HG03103 (cell line): ENCODE data around the gene PLP2.
"Not testable (repeated sequence)": the region's sequence is repeated elsewhere in the genome, so short reads cannot be mapped to it uniquely, and the experiment has no call there.

Experiments
- ATAC-seq: cut with Tn5 transposase; IDR thresholded peaks from one replicate; pipeline ENCODE4 v1.9.1; 2021; ENCODE audit warnings: low read depth; ENCODE audit not compliant: unreplicated experiment

PLP2 gene, protein sequence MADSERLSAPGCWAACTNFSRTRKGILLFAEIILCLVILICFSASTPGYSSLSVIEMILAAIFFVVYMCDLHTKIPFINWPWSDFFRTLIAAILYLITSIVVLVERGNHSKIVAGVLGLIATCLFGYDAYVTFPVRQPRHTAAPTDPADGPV

DNA sequence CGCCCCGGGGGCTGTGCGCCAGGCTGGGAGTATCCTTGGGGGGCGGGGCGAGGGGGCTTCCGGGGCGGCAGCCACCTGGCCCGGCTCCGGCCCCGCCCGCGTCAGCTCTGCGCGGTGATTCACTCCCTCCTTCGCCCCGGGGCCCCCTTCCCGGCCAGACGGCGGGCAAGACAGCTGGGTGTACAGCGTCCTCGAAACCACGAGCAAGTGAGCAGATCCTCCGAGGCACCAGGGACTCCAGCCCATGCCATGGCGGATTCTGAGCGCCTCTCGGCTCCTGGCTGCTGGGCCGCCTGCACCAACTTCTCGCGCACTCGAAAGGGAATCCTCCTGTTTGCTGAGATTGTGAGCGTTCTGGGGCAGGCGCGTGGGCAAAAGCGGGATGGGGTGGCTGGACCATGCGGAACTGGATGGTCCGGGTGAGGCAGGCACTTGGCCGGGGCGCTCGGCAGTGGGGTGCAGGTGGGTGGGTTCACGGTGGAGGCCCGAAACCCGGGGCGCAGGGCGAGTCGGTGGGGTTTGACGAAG, at the start of gene PLP2:
Gene PLP2 (plus strand): TSS at position 147 of the 528 bp plus-strand sequence. CDS start 103 bp downstream, at position 250.
- ATAC-seq, result no peak

DNA sequence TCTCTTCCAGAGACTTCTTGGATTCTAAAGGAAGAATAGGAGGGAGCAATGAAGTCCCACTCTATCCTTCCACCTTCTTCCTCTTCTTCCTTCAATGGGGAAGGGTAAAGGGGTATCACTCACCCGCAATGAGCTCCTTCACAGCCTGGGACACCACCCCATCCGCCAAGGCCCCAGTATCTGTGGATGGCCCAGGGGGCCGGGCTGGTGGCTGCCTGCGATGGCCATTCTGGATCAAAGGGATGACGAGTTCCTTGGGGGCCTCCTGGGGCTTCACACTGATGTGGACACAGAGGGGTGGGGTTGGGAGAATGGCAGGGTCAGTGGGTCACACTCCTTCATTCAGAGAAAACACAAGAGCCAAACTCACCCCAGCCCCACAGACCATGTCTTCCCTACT, 49.2 kb upstream of the PLP2 start:
- ATAC-seq, result no peak

DNA sequence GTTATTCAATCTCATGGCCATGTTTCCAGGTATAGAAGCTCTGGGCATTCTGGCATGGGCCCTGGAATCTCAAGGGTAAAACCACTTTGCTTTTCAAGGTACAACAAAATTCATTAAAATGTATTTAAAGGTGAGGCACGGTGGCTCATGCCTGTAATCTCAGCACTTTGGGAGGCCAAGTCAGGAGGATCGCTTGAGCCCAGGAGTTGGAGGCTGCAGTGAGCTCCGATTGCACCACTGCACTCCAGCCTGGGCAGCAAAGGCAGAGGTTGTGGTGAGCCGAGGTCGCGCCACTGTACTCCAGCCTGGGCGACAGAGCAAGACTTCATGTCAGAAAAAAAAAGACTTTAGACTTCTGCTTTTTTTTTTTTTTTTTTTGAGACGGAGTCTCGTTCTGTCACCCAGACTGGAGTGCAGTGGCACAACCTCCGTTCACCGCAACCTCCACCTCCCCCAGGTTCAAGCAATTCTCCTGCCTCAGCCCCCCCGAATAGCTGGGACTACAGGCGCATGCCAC, 43.9 kb upstream of the PLP2 start:
- ATAC-seq, result not testable (repeated sequence)

DNA sequence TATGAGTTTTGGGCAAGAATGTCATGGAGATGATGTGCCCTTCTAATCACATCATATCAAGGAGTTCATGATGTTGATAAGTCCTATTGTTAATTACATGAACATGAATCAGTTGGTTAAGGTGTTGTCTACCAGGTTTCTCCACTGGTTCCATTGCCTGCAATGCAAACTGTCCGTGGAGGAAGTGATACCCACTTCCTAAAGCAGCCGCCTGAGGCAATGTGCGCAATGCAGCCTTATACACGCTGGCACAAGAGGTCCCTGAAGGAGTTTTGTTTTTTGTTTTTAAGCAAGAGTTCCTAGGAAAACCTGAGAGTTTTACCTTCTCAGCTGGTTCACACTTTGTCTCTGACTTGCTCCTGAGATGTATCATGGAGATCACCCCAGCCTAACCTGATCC, 42.3 kb upstream of the PLP2 start:
- ATAC-seq, result no peak

DNA sequence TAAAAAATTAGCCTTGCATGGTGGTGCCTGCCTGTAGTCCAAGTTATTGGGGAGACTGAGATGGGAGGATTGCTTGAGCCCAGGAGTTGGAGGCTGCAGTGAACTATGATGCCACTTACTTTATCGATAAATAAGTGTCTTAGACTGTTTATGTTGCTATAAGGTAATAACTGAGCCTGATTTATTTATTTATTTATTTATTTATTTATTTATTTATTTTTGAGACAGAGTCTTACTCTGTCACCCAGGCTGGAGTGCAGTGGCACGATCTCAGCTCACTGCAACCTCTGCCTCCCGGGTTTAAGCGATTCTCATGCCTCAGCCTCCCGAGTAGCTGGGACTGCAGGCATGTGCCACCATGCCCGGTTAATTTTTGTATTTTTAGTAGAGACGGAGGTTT, 39.4 kb upstream of the PLP2 start:
- not testable (repeated sequence) for ATAC-seq

DNA sequence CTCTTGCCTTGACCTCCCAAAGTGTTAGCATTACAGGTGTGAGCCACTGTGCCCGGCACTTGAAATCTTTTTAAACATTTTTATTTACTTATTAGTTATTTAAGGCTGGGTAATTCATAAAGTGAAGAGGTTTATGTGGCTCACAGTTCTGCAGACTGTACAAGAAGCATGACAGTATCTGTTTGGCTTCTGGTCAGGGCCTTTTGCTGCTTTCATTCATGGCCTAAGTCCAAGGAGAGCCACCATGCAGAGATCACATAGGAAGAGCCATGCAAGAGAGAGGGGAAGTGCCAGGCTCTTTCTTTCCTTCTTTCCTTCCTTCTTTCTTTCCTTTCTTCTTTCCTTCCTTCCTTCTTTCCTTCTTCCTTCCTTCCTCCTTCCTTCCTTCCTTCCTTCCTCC, 37.9 kb upstream of the PLP2 start:
- no peak for ATAC-seq

DNA sequence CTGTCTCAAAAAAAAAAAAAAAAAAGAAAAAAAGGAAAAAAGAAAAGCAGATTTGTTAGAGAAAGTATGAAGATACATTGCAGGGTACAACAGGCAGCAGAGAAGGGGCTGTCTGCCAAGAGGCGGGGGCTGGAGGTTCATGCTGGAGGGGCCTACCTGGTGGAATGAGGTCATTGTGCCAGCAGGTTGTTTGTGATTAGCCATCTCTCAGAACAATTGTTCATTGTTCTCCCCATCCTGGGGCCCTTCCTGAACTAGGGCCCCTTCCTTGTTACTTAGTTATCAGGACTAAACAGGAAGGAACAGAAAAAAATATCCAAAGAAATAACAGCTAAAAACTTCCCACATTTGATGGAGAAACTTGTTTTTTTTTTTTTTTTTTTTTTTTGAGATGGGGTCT, 34.2 kb upstream of the PLP2 start:
- no peak for ATAC-seq

DNA sequence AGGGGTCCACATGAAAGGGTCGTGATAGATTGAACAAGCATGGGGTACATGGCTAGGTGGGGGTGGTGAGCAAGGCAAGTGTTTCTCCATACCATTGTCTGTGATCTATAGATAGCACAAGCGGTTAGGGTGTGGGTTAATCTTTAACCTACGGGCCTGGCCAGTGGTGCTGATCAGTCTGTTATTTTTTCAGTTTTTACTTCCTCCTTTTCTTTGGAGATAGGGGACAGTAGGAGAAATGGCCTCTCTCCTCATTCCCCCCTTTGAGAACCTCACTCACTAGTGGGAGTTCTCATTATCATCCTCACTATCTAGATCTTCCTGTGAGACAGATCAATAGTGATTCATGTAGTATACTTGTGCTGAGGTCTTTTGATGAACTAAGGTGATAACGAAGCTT, 32.0 kb upstream of the PLP2 start:
- no peak for ATAC-seq

DNA sequence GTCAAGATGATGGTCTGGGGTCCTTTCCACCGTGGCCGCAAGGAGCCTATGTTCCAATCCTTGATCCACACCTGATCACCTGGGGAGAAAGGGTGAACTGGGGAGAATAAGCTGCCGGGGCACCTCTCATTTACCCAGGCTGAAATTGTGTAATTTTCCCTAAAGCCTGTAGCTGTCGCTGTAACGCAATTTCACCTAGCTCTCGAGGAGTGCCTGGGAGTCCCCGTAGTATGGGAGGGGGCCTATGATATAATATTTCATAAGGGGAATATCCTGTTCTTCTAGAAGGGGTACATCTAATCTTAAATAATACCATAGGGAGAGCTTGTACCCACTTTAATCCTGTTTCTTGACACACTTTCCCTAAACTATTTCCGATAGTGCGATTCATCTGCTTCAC, 29.4 kb upstream of the PLP2 start:
- not testable (repeated sequence) for ATAC-seq

DNA sequence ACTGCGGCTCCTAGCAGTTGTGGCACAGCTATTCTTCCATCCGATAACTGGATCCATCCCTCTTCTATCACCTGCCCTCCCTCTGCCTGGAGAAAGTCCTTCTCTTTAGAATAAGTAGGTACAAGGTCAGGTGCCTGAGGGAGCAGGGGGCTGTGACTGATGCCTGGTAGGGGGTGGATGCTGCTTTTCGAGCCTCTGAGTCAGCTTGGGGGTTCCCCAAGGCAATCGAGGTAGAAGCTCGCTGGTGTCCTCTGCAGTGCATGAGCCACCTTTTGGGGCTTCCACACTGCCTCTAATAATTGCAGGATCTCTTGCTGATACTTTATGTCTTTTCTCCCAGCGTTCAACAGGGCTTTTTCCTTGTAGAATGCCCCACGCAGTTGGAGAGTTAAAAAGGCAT, 28.5 kb upstream of the PLP2 start:
- not testable (repeated sequence) for ATAC-seq

DNA sequence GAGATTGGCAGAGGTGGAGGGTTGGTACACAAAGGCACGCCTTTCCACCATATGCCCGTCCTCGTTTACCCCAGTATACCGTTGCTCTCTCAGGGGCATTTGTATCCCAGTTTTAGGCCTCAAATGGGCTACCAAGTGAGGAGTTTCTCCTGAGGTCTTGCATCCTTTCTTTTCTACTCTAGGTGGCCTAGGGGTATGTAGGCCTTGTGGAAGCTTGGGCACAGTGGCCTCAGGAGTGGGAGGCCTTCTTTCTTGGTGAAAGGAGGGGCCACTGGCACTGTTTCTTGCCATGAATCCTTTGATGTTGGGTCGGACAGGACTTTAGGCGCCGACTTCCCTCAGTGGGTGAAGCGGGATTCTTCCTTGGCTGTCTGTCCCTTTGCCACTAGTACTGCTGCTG, 24.4 kb upstream of the PLP2 start:
- no peak for ATAC-seq

DNA sequence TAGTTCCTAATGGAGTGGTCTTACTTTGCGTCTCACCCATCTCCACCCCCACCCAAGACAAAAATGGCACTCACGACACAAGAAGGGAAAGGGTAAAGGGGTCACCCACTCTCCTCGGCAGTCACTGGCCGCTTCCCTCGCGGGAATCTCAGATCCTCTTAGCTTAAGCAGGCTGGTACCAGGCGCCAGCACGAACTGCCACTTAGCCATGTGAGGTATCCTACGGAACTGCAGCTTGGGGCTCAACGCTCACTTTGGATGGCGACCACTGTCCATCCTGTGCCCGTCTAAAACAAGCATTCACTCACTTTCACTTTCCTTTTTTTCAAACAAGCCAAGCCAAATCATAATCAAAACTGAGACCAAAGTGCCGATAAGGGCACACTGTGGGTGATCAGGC, 23.8 kb upstream of the PLP2 start:
- ATAC-seq, result no peak

DNA sequence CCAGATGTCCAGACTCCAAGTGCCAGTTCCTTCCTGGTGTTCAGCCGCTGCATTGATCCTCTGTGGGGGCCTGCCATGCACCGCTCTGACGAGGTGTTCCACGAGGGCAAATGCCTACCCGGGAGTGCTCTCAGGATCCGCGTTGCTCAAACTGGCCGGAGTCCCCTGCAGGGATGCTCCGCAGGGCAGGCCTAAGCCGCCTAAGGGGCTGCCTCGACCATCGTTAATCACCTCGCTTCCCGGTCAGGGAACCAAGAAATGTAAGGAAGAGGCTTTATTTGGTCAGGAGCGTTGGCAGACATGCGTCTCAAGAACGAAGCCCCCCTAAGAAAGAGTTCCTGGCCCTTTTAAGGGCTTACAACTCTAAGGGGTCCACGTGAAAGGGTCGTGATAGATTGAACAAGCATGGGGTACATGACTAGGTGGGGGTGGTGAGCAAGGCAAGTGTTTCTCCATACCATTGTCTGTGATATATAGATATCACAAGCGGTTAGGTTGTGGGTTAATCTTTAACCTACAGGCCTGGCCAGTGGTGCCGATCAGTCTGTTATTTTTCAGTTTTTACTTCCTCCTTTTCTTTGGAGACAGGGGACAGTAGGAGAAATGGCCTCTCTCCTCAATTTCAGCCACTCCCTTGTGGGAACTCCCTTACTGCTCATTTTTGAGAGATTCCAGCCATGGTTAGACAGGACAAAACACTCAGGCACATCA, 23.2 kb upstream of the PLP2 start:
- not testable (repeated sequence) for ATAC-seq

DNA sequence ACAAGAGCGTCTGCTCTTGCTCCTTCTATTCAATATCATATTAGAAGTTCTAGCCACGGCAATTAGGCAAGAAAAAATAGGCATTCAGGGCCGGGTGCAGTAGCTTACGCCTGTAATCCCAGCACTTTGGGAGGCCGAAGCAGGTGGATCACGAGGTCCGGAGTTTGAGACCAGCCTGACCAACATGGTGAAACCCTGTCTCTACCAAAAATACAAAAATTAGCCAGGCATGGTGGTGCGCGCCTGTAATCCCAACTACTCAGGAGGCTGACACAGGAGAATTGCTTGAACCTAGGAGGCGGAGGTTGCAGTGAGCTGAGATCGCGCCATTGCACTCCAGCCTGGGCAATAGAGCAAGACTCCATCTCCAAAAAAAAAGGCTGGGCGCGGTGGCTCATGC, 22.4 kb upstream of the PLP2 start:
- not testable (repeated sequence) for ATAC-seq

DNA sequence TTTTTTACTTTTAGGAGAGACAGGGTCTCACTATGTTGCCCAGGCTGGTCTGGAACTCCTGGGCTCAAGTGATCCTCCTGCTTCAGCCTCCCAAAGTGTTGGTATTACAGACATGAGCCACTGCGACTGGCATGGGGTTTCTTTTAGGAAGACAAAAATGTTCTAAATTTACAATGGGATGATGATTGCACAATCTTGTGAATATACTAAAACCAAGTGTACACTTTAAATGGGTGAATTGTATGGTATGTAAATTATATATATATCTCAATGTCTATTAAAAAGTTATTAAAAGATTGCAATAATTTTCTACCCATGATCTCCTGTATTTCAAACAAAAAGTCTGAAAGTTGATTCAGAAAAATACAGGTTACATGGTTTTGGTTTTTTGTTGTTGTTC, 18.2 kb upstream of the PLP2 start:
- no peak for ATAC-seq

DNA sequence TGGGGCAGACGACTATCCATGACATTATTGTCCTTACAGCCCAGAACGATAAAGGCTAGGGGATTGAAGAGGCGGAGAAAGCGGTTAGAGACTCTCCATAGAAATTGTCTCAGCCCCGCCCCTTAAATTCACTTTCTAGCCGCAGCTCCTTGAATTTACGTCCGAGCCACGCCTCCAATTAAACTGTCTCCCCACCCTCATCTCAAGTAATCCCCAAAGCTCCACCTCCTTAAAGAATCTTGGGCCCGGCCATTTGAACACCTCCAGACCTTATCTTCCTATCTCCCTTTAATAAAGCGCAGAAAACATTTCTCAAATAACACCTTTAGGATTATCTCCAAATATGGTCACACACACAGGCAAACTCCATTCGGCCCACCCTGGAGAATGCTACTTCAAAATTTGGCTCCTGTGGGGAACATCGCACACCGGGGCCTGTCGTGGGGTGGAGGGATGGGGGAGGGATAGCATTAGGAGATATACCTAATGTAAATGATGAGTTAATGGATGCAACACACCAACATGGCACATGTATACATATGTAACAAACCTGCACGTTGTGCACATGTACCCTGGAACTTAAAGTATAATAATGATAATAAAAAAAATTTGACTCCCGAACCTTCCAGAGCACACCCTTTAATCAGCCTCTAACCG, 16.3 kb upstream of the PLP2 start:
- no peak for ATAC-seq

DNA sequence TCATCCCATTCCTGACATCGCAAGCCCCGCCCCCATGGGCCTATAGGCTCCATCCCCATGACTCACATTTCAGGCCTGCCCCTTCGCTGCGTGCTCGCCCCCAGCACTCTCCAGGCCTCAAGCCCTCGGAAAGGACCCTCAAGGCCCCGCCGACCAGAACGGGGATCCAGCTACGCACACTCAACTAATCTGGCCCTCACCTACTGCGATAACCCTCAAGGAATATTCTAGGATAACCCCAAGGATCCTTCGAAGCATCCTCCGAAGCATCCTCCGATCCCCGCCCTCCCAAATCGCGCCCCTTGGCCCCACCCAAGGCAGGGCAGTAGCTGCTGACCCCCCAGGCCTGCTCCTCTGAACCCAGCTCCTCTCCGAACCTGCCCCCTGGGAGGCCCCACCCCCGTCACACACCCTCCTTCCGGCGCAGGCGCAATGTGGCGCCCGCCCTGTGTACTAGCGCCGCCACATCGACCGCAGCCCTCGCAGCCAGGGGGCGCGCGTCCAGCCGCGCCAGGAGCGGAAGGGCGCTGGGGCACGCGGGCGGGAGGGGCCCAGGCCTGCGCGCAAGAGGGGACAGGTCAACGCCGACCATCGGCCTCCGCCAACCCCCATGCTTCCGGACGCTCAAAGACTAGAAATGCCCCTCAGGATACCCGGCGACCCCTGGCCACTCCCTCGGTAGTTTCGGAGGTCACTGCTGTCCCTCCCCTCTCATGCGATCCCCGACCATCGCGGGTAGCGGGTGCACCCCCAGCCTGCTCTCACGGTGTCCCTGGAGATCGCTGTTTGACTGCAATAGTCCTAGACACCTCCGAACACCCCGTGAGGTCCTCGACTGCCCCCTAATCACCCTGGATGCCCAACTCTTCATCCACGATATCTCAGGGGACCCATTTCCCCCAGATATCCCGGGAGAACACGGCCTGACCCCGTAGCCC, 15.5 kb upstream of the PLP2 start:
- ATAC-seq, result peak; percentile 78

DNA sequence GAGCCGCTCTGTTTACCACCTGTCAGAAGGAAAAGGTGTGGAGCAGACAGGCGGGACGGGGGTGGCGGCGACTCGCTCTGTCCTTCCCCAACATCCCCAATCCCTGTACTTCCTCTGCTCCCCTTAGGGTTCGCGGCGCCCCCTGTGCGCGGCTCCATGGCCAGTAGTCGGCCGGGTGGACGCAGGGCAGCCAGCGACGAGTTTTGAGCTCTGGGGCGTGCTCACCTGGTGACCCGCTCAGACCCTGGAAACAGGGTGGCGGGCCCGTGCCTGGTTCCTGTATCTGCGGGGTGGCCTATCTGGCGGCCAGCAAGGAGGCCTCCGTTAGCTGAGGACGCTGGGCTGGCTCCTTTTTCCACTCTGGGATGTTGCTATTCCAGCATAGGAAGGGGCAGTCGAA, 14.5 kb upstream of the PLP2 start:
- ATAC-seq, result no peak

DNA sequence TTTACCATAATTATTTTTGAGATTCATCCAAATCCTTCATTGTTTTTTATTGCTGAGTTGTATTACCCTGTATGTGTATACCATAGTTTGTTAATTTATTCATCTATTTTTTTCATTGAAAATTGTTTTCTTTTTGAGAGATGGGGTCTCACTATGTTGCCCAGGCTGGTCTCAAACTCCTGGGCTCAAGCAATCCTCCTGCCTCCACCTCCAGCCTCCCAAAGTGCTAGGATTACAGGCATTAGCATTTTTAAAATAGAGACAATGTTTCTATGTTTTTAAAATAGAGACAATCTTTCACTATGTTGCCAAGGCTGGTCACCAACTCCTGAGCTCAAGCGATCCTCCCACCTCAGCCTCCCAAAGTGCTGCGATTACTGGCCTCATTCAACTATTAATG, 10.8 kb upstream of the PLP2 start:
- no peak for ATAC-seq

DNA sequence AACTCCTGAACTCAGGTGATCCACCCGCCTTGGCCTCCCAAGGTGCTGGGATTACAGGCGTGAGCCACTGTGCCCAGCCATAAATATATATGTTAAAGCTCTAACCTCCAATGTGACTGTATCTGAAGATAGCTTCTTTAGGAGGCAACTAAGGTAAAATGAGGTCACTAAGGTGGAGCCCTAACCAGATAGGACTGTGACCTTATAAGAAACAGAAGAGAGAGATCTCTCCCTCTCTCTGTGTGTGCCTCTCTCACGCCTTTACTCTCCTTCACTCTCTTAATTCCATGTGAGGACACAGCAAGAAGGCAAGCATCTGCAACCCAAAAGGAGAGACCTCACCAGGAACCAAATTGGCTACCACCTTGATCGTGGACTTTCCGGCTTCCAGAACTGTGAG, 10.1 kb upstream of the PLP2 start:
- no peak for ATAC-seq

DNA sequence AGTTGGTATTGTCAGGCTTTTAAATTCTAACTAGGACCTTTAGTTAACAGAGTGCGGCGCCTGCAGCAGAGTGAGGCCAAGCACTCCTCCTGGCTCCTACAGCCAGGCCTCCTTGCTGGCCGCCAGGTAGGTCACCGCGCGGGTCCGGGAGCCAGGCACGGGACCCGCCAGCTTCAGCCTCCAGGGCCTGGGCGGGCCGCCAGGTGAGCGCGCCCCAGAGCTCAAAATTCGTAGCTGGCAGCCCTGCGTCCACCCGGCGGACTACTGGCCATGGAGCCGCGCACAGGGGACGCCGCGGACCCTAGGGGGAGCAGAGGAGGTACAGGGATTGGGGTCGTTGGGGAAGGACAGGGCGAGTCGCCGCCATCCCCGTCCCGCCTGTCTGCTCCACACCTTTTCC, 9.1 kb upstream of the PLP2 start, which contains the start of gene MAGIX:
Gene MAGIX (plus strand): TSS at position 139 of the 400 bp plus-strand sequence. CDS start 132 bp downstream, at position 271.
- no peak for ATAC-seq
